DOHH2 (cell line): ENCODE results near the gene DNAH2.

Experiments used
- H3F3A ChIP-seq: fragments of 200-600 bp; sonication (generic), shearing (Covaris generic); 2 replicates; pipeline ENCODE4 v1.6.0; 2016; ENCODE audit warnings: antibody characterized with exemption, mild to moderate bottlenecking; ENCODE audit not compliant: control insufficient read depth, insufficient read depth
- H3K27ac ChIP-seq: fragments of 200-600 bp; sonication (generic); 2 replicates; pipeline ENCODE4 v1.5.1; 2014; ENCODE audit warnings: low read depth, mild to moderate bottlenecking, low read length, moderate library complexity
- H3K27me3 ChIP-seq: fragments of 200-600 bp; sonication (generic); 2 replicates; pipeline ENCODE4 v1.6.1; 2014; ENCODE audit warnings: mild to moderate bottlenecking, low read length, mixed read lengths; ENCODE audit not compliant: control insufficient read depth
- H3K36me3 ChIP-seq: fragments of 200-600 bp; sonication (generic); 2 replicates; pipeline ENCODE4 v1.6.1; 2014; ENCODE audit warnings: mild to moderate bottlenecking, low read length, moderate library complexity, mixed read lengths; ENCODE audit not compliant: control insufficient read depth
- H3K4me1 ChIP-seq: fragments of 200-600 bp; sonication (generic); 2 replicates; pipeline ENCODE4 v1.6.1; 2014; ENCODE audit warnings: mild to moderate bottlenecking, low read length, mixed read lengths; ENCODE audit not compliant: control insufficient read depth
- H3K4me2 ChIP-seq: fragments of 200-600 bp; sonication (generic); 2 replicates; pipeline ENCODE4 v1.6.0; 2014; ENCODE audit warnings: mild to moderate bottlenecking, low read length, moderate library complexity
- H3K4me3 ChIP-seq: fragments of 200-600 bp; sonication (generic); 2 replicates; pipeline ENCODE4 v1.5.1; 2014; ENCODE audit warnings: mild to moderate bottlenecking, low read length, mixed read lengths
- H3K79me2 ChIP-seq: fragments of 200-600 bp; sonication (generic); 2 replicates; pipeline ENCODE4 v1.6.1; 2014; ENCODE audit warnings: mild to moderate bottlenecking, low read length, mixed read lengths; ENCODE audit not compliant: control insufficient read depth
- H3K9me2 ChIP-seq: fragments of 200-600 bp; sonication (generic); replicated peaks from 2 replicates; pipeline ENCODE4 v1.6.1; 2014; ENCODE audit warnings: mild to moderate bottlenecking, low read length, mixed read lengths; ENCODE audit not compliant: control insufficient read depth
- H3K9me3 ChIP-seq: fragments of 200-600 bp; sonication (generic); 2 replicates; pipeline ENCODE4 v1.6.1; 2014; ENCODE audit warnings: antibody characterized with exemption, low read length, mixed read lengths; ENCODE audit not compliant: control insufficient read depth, insufficient read depth
- H4K20me1 ChIP-seq: fragments of 200-600 bp; sonication (generic); 2 replicates; pipeline ENCODE4 v1.6.0; 2014; ENCODE audit warnings: low read depth, mild to moderate bottlenecking, antibody characterized with exemption, low read length, moderate library complexity; ENCODE audit not compliant: control insufficient read depth, insufficient read depth
- CTCF ChIP-seq: fragments of 200-600 bp; sonication (generic); IDR thresholded peaks from one replicate; pipeline ENCODE4 v1.5.1; 2014; ENCODE audit warnings: antibody characterized with exemption, mild to moderate bottlenecking, low read depth, low read length; ENCODE audit not compliant: poor library complexity, severe bottlenecking
- EZH2phosphoT487 ChIP-seq: fragments of 200-600 bp; sonication (generic); IDR thresholded peaks from 2 replicates; pipeline ENCODE4 v1.6.1; 2017; ENCODE audit warnings: borderline replicate concordance, mild to moderate bottlenecking, antibody characterized with exemption, low read length, moderate library complexity, mixed read lengths

Gene DNAH2

GRCh38 chr17:7719661-7720060, 2.1 kb downstream of the DNAH2 start:
- Histone ChIP-seq H3K4me1 (peaks cover 11% of the 10 kb centered on the region), H4K20me1 (no peaks in the 10 kb centered on the region), H3K4me3 (no peak overlapping the region), H3K27ac (no peak overlapping the region), H3K79me2 (no peaks in the 10 kb centered on the region), H3K36me3 (no peaks in the 10 kb centered on the region), H3K9me3 (no peaks in the 10 kb centered on the region), H3K27me3 (peaks cover 77% of the 10 kb centered on the region), H3K9me2 (no peaks in the 10 kb centered on the region), H3F3A (no peaks in the 10 kb centered on the region), H3K4me2 (no peak overlapping the region)
- no peak for TF ChIP-seq EZH2phosphoT487
- TF ChIP-seq CTCF, result no peak

- Histone ChIP-seq H3K9me3 (no peaks in the 10 kb centered on the region), H3K36me3 (no peaks in the 10 kb centered on the region), H3K4me1 (peaks cover 11% of the 10 kb centered on the region), H3K4me3 (no peak overlapping the region), H3K9me2 (no peaks in the 10 kb centered on the region), H3F3A (no peaks in the 10 kb centered on the region), H3K4me2 (no peak overlapping the region), H3K79me2 (no peaks in the 10 kb centered on the region), H3K27ac (no peak overlapping the region), H4K20me1 (no peaks in the 10 kb centered on the region), H3K27me3 (peaks cover 72% of the 10 kb centered on the region)
- TF ChIP-seq CTCF (no peak), EZH2phosphoT487 (no peak)
Observed at GRCh38 chr17:7720125-7720524, 2.6 kb downstream of the DNAH2 start.

- Histone ChIP-seq H3K4me3 (no peak overlapping the region), H3K4me2 (no peak overlapping the region), H3K79me2 (no peaks in the 10 kb centered on the region), H4K20me1 (no peaks in the 10 kb centered on the region), H3K9me2 (no peaks in the 10 kb centered on the region), H3K4me1 (peaks cover 11% of the 10 kb centered on the region), H3F3A (no peaks in the 10 kb centered on the region), H3K27me3 (peaks cover 57% of the 10 kb centered on the region), H3K27ac (no peak overlapping the region), H3K9me3 (no peaks in the 10 kb centered on the region), H3K36me3 (no peaks in the 10 kb centered on the region)
- TF ChIP-seq EZH2phosphoT487 (no peak), CTCF (no peak)
Observed at GRCh38 chr17:7721612-7722011, 4.1 kb downstream of the DNAH2 start.

GRCh38 chr17:7727886-7728285, 10.3 kb downstream of the DNAH2 start:
- no peak for TF ChIP-seq CTCF
- TF ChIP-seq EZH2phosphoT487, result no peak
- Histone ChIP-seq H3K4me2 (no peak overlapping the region), H3F3A (no peaks in the 10 kb centered on the region), H3K9me2 (no peaks in the 10 kb centered on the region), H3K27ac (no peak overlapping the region), H3K4me1 (peaks cover 9% of the 10 kb centered on the region), H3K79me2 (no peaks in the 10 kb centered on the region), H3K27me3 (peaks cover 9% of the 10 kb centered on the region), H4K20me1 (no peaks in the 10 kb centered on the region), H3K36me3 (no peaks in the 10 kb centered on the region), H3K4me3 (no peak overlapping the region), H3K9me3 (no peaks in the 10 kb centered on the region)
